IPS-18c (cell line): Measurements from ENCODE around the gene TUBB1.

Experiments
- H3K4me3 ChIP-seq: 2 replicates; pipeline ENCODE4 v1.7.0; 2013; ENCODE audit warnings: low read depth, mild to moderate bottlenecking, low read length, moderate library complexity; ENCODE audit not compliant: insufficient read depth
- H3K9me3 ChIP-seq: one replicate; pipeline ENCODE4 v1.6.1; 2013; ENCODE audit warnings: mild to moderate bottlenecking, low read length, moderate library complexity; ENCODE audit not compliant: control insufficient read depth, insufficient read depth

The TUBB1 gene

DNA sequence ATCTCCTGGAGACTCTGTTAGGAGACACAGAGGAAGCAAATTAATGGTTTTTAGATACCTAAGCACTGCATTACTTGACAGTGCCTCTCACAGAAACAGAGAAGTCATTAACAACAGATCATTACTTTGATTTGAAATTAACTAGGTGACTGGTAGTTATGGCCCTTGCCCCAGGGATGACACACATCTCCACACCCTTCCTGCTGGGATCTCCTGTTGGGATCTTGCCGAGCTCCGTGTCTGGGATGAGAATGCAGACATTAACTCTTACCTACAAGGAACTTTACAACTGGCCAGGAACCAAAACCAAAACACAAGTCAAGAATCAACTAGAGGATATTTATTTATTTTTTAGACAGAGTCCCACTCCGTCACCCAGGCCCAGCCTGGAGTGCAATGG is 25.6 kb downstream of the TUBB1 start:
- Histone ChIP-seq H3K9me3 (no peaks in the 10 kb centered on the region), H3K4me3 (no peak overlapping the region)

DNA sequence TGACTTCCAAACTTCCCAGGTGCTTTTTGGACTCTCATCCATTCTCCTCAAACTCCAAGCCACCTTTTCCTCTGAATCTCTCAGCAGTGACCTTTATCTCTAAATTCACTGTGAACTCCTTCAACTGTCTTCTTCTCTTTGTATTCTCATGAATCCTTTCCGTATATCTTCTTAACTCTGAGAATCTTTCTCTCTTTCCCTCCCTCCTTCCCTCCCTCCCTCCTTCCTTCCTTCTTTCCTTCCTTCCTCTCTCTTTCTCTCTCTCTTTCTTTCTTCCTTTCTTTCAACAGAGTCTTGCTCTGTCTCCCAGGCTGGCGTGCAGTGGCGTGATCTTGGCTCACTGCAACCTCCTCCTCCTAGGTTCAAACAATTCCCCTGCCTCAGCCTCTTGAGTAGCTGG is 27.6 kb downstream of the TUBB1 start:
- Histone ChIP-seq H3K9me3 (no peaks in the 10 kb centered on the region), H3K4me3 (no peak overlapping the region)

DNA sequence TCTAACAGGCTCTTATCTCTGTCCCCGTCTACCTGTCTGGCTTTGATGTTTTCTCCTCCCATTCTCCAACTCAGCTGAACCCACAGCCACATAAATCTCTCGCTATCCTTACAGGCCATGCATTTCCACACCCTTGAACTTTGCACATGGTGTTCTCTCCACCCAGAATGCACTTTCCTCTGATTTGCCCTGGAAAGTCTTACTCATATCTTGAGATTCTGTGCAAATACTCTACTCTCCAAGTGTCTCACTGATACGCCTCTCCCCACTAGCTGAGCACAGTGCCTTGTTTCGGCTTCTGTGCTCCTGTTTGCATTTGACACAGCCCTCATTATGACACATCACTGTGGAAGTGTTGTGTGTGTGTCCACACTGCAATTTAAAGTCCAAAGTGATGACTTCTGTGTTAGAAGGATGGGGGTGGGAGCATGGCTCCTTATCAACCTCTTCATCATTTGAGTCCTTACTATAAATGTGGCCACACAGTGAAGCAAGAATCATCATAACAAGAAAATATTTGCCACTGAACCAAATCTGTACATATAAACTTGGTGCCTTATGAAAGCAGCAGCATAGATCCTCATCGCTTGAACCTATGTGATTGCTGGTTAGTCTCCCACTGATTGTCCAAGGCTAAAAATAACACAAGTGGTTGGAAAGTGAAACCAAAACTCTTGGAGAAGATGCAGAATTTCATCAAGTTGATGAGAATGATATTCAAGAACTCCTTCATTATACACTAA is 28.9 kb downstream of the TUBB1 start:
- no peaks in the 10 kb centered on the region for H3K9me3 ChIP-seq
- no peak overlapping the region for H3K4me3 ChIP-seq

DNA sequence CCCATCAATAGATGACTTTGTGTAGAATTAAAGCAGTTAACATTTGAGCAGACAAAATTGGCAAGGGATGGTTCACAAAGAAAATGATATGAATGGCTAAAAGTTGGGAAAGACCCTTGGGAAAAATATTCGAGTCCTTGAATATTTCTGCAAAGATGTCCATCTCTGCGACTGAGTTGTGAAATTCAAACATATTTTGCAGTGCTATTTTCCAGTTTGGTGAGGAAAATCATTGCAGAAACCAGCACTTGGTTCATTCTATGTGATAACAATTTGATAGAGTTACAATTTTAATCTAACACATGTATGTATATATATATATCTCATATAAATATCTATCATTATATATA is 29.4 kb downstream of the TUBB1 start:
- no peak overlapping the region for H3K4me3 ChIP-seq

DNA sequence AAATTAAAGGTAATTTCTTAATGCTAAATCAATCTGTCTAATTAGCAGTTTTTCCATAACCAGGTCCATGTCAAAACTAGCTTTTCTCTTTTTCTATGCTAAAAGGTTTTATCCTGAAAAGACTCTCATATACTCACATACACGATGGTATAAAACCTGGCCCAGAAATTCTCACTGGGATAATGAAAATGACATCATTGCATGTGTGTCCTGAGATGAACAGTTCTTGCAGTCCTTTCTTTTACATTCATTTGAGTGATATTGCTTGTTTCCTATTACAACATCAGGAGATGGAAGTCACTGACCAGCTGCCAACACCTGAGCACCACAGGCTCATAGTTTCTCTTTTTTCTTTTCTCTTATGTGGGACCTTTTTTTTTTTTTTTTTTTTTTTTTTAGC is 31.2 kb downstream of the TUBB1 start:
- no peaks in the 10 kb centered on the region for H3K9me3 ChIP-seq
- H3K4me3 ChIP-seq = no peak overlapping the region

More for the DNA sequence above, 29.4 kb downstream of the TUBB1 start:
- no peaks in the 10 kb centered on the region for H3K9me3 ChIP-seq

DNA sequence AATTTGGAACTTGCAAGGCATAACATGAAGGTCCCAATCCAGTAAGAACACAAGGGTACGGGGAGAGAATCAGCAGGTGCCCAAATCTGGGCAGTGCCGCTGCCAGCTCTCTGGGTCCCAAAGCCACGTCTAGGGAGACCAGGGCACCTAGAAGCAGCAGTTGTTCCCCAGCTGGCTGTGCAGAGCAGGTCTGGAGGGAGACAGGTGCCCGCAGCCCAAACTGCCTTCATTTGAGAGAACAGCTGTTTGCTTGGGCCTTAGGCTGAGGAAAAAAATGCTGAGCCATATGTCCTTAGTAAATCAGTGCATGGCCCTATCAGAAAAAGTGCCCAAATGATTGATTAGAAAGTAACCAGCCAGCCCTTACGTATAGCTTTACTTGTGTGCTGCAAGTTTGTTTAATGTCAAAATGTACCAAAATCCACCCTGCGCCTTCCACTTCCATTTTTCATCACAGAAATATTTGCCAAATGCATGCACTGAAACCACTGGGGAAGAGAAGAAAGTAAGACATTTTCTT is 32.5 kb downstream of the TUBB1 start:
- Histone ChIP-seq H3K4me3 (no peak overlapping the region), H3K9me3 (no peaks in the 10 kb centered on the region)

DNA sequence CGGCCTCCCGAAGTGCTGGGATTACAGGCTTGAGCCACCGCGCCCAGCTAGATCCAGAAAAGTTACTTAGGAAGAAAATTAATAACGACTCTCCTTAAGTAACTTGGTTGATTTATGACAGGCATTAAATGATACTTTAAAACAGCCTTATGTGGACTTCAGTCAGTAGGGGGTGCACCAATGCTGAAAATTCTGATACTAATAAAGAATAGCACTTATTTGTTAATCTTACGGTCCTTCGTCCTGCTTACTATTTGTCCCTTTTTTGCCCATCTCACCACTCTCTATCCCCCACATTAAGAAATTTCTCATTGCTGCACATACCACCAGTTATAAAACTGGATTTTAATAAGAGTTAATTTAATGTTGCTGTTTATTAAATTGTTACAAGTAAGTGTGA is 36.1 kb downstream of the TUBB1 start:
- Histone ChIP-seq H3K4me3 (no peak overlapping the region), H3K9me3 (no peaks in the 10 kb centered on the region)

DNA sequence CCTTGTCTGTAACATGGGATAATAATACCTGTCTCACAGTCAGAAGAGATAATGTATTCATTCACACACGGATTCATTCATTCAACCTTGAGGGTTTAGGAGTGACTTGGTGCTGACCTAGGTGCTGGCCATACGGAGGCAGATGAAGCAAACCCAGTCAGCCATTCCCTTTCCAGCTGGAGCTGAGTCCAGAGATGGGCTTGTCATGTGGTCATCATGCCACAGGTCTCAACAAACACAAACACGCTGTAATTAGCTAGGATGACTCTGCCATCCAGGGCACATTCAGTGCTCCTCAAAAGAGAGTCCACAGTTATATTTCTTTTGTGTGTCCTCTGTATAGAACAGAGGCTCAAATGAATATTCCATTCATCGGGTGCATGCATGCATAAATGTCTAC is 42.9 kb downstream of the TUBB1 start:
- Histone ChIP-seq H3K4me3 (no peak overlapping the region), H3K9me3 (no peaks in the 10 kb centered on the region)

DNA sequence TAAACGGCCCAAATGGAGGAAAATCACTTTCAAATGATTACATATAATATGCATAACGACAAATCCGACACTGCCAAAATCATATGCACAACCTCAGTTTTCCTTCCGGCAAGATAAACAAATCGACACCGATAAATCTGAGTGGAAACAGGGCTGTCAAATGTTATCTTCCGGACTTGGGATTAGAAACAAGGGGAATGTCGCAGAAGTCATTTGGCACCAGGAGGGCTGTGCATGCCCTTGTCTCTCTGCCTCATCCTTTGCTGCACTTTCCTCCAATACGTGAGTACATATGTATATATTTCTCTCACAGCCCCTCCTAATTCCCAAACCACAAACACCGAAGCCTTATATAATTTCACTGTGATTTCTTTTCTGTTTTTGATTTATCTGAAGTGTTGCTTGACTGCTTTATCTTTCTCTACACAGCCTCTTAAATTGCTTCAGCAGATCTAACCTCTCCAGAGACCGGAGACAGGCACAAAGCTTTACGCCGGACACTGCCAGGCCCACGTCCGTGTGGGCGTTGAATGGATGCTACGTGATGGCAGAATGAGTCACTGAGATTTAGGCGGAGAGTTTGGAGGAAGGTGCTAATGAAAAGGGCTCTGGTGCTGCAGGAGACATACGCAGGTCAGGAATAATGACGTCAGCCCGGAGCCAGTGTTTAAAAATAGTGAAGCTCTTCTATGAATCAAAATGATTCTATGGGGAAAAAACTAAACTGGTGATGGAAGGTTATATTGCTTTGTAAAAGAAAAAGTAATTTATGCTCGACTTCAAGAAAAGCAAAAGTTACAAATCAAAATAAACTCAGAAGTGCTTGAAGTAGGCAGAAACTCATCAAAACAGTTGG is 44.4 kb downstream of the TUBB1 start:
- no peak overlapping the region for H3K4me3 ChIP-seq

DNA sequence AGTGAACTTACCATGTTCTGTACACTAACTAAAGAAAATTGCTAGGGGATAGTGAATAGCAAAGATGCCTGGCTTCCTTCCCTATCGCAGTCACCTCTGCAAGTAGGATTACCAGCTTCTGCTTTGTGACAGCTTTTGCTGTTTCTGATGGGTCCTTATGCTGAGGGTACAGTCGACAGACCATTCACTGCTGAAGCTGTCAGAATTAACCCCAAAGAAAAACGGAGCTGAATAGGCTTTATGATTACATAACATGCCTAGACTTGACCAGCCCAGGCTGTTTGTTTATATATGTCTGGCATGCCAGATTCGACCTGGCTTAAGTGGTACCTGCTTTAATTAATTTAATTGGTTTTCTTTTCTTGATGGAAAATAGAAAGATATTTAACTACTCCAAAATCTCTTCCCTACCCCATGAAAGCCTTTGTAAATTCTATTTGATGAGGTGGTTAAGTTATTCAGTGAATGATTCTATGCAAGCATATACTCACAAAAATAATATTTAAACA is 45.0 kb downstream of the TUBB1 start:
- H3K9me3 ChIP-seq = no peaks in the 10 kb centered on the region
- no peak overlapping the region for H3K4me3 ChIP-seq

More for the DNA sequence above, 44.4 kb downstream of the TUBB1 start:
- no peaks in the 10 kb centered on the region for H3K9me3 ChIP-seq

DNA sequence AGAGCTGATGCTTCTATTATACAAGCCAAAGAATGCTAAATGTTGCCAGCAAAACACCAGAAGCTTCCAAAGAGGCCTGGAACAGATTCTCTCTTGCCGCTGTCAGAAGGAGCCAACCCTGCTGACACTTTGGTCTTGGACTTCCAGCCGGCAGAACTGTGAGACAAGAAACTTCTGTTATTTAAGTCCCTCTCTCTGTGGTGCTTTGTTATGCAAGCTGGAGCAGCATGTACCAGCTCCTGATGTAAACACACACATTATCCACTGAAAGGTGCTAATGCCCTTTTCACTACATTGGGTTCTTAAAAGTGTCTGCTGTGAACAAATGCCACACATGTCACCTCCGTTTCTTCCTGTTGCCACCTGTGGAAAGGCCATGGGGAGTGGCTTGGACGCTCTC is 49.3 kb downstream of the TUBB1 start:
- Histone ChIP-seq H3K9me3 (no peaks in the 10 kb centered on the region), H3K4me3 (no peak overlapping the region)

DNA sequence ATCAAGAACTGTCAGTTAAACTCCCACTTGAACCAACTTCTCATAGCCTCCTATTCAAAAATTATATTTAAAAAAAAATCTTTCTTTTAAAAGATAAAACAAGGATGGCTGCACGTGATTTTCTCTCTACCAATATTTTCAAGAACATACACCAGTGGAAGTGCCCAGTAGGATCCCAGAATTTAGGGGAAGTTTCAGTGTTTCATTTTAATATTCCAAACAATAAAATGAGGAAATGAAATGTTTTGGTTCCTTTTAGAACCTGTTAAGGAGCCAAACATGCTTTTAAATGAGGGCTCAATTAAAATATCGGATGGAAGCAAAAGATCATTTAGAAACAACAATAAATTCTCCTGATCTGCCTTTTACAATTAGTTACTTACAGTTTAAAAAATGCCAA is 49.8 kb downstream of the TUBB1 start:
- no peak overlapping the region for H3K4me3 ChIP-seq
- H3K9me3 ChIP-seq = no peaks in the 10 kb centered on the region

DNA sequence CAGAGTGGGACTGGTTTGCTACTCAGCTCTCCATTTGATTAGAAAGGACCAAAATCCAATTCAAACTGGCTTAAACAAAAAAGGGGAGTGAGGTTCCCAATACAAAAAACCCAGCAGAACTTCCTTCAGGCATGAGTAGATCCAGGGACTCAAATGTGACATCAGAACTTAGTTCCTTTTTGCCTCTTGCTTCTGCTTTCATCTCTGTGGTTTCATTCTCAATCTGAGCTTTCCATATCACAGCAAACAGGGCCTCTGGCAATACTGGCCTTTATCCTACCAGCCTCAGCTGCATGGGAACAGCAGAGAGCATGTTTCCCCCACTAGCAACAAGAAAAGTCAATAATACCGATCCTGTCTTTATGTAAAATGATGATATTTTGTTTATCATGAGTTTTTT is 52.0 kb downstream of the TUBB1 start:
- H3K4me3 ChIP-seq = no peak overlapping the region
- H3K9me3 ChIP-seq = no peaks in the 10 kb centered on the region

DNA sequence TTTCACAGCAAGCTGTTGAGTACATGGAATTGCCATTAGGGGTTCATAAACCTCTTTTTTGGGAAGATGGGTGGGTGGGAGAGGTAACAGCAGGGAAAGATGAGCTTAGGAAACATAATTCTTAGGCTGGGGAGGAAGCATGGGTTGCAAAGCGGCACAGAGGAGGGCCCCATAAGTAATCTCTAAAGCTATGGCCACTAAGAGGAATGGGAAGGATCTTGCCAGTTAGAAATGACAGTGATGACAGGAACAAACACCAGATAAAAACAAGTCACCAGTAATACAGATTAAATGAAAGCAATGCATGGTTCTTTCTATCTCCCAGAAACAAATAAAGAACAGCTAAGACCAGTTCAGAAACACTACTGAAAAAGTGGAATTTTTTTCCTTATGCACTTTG is 54.4 kb downstream of the TUBB1 start:
- no peak overlapping the region for H3K4me3 ChIP-seq
- H3K9me3 ChIP-seq = no peaks in the 10 kb centered on the region

DNA sequence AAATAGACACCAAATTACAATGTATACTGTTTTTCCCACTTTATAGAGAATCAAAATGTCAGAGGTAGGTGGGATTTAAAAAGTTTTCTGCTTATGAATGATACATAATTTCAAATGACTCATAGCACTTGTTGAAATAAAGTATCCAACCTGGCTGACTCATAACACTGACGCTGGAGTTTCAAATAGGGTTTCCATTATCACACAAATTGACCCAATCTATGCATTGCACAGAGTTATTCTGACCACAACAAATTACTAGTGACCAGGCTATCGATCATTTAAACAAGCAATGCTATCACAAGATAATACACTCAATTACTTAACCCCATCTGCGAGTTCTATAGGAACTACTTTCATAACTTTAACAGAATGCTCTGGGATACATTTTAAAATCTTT is 55.2 kb downstream of the TUBB1 start:
- H3K4me3 ChIP-seq = no peak overlapping the region
- no peaks in the 10 kb centered on the region for H3K9me3 ChIP-seq

DNA sequence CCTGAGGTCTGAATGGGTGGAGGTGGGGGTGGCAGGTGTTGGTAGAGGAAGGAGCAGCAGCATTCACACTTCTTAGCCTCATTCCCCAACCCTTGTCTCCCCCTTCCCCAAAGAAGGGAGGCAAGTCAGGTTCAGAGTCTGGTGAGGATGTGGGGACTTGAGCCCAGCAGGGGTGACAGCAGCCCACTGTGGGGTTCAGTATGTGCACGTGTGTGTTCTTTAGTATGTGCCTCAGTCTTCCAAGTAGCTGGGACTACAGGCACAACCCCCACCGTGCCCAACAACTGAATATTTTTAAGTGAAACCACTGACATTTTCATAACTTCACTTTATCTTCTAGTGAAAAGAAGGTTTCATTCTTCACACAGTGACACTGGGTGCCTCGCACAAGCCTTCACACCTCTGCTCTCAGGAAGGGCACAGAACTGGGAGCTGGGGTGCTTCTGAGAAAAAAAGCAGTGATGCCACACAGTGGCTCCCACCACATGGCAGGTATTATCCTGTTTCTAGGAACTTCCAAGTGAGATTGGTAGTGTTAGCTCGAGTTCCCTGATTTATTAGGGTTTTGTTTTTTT is 56.8 kb downstream of the TUBB1 start:
- Histone ChIP-seq H3K9me3 (no peaks in the 10 kb centered on the region), H3K4me3 (no peak overlapping the region)
